Esophagus muscularis mucosa (tissue), 4 donors: ENCODE results near the gene LRRC73. TPM values are rescaled to one million over a fixed set of nuclear protein-coding genes. Genes with fewer than 3 reads are reported as not detected.

Experiments used
- DNase-seq: peaks from one replicate; pipeline ENCODE4 v3.0.0-alpha.2; 2017; ENCODE audit errors: extremely low spot score
- H3K27ac ChIP-seq, 4 donors: fragments of 200-600 bp; sonication (generic); replicated peaks in 1 of 4; 1 replicate in 3 of 4; 2 replicates in 1 of 4; pipeline ENCODE4 v1.5.1; 2016 to 2019; ENCODE audit warnings: mild to moderate bottlenecking in 1 of 4
- H3K27me3 ChIP-seq, 4 donors: fragments of 200-600 bp; sonication (generic); one replicate each; pipeline versions ENCODE4 v1.5.1 to v1.6.0; 2016 to 2019
- H3K36me3 ChIP-seq, 4 donors: fragments of 200-600 bp; sonication (generic); one replicate each; pipeline ENCODE4 v1.5.1; 2016 to 2019
- H3K4me1 ChIP-seq, 4 donors: fragments of 200-600 bp; sonication (generic); one replicate each; pipeline ENCODE4 v1.5.1; 2016 to 2019
- H3K4me3 ChIP-seq, 4 donors: fragments of 200-600 bp; sonication (generic); 1 replicate in 2 of 4; 2 replicates in 2 of 4; pipeline ENCODE4 v1.5.1; 2016 to 2019; ENCODE audit warnings: mild to moderate bottlenecking in 4 of 4, moderate library complexity in 1 of 4
- H3K9me3 ChIP-seq, 4 donors: fragments of 200-600 bp; sonication (generic); 1 replicate in 3 of 4; 2 replicates in 1 of 4; pipeline ENCODE4 v1.5.1; 2016 to 2019
- CTCF ChIP-seq, 3 experiments: fragments of 200-600 bp in 2 of 3; fragments of 450-650 bp in 1 of 3; sonication (generic) in 2 of 3; IDR thresholded peaks; one replicate each; pipeline ENCODE4 v1.5.1; 2017 to 2019; ENCODE audit warnings: antibody characterized with exemption in 3 of 3, mild to moderate bottlenecking in 2 of 3, moderate library complexity in 1 of 3
- EP300 ChIP-seq: sonication (generic); formaldehyde crosslinking; IDR thresholded peaks from one replicate; pipeline ENCODE4 v1.6.1; 2017; ENCODE audit warnings: antibody characterized with exemption
- POLR2A ChIP-seq: fragments of 450-650 bp; IDR thresholded peaks from one replicate; pipeline ENCODE4 v1.6.1; 2017; ENCODE audit warnings: antibody characterized with exemption, moderate library complexity, mild to moderate bottlenecking, low read depth
- POLR2AphosphoS5 ChIP-seq, 2 donors: sonication (generic); formaldehyde crosslinking; IDR thresholded peaks; one replicate each; pipeline ENCODE4 v1.6.1; 2017; ENCODE audit warnings: antibody characterized with exemption in 2 of 2
- WGBS: methylation state at CpG from one replicate; pipeline ENCODE4 v1.1.5; 2018; 5-methylcytosine and 5-hydroxymethylcytosine counted together
- intact Hi-C: fragments of 100-400 bp; cut with DNase I; formaldehyde crosslinking; loops from one replicate; pipeline ENCODE4 v1.15.1; 2023
- total RNA-seq, 4 donors: library from RNA; depleted of rRNA; stranded (reverse); fragments of >200 nt; gene quantifications; one replicate each; pipeline versions ENCODE4 v1.1.0 to v1.2.1, GENCODE V29; 2016

The LRRC73 gene
- total RNA-seq, 4 donors from 2014 or later, result 0.50 to 1.4 (median 0.75) TPM; not detected in 1

GRCh38 chr6:43511824-43512415 lies 1.8 kb upstream of the LRRC73 start:
- intact Hi-C loops, result loop anchor here (10.0 kb wide), 1 partner anchor 337 kb away; the partner anchor contains the start of gene SRF
- Histone ChIP-seq H3K27me3 (peaks cover 0 to 6% (median 0%) of the 10 kb centered on the region in 4 donors), H3K4me1 (peaks cover 45 to 64% (median 59%) of the 10 kb centered on the region in 4 donors), H3K4me3 (no peak overlapping the region), H3K27ac (no peak overlapping the region), H3K9me3 (no peaks in the 10 kb centered on the region), H3K36me3 (peaks cover 36 to 51% (median 43%) of the 10 kb centered on the region in 4 donors)
- WGBS, result 82% methylated on average over 9 of the region's 11 CpGs
- no peak for TF ChIP-seq POLR2A
- no peak for TF ChIP-seq POLR2AphosphoS5 (IDR thresholded peaks at IDR 0.05)
- no peak for TF ChIP-seq EP300
- TF ChIP-seq CTCF (IDR thresholded peaks at IDR 0.05), result no peak
- no peak for DNase-seq

- H3K9me3 ChIP-seq, result no peaks in the 10 kb centered on the region
- peak overlapping the region; percentile 65 to 83 (median 73) for H3K4me3 ChIP-seq
- 95% methylated on average over 9 of the region's 10 CpGs for WGBS
- intact Hi-C loops, result loop anchor here (10.0 kb wide), 1 partner anchor 336 kb away; the partner anchor contains the start of gene SRF
- H3K27ac ChIP-seq, result peak overlapping the region; percentile 54 to 70 (median 60)
- no peak for DNase-seq
- peaks cover 38 to 51% (median 45%) of the 10 kb centered on the region in 4 donors for H3K36me3 ChIP-seq
- H3K4me1 ChIP-seq, result peaks cover 48 to 64% (median 58%) of the 10 kb centered on the region in 4 donors
- peaks cover 0 to 6% (median 0%) of the 10 kb centered on the region in 4 donors for H3K27me3 ChIP-seq
- TF ChIP-seq POLR2A (no peak), EP300 (no peak), POLR2AphosphoS5 (IDR thresholded peaks at IDR 0.05) (no peak), CTCF (IDR thresholded peaks at IDR 0.05) (no peak)
Measured at GRCh38 chr6:43510827-43511163, 649 bp upstream of the LRRC73 start.

- H3K9me3 ChIP-seq, result no peaks in the 10 kb centered on the region
- no peak for TF ChIP-seq CTCF (IDR thresholded peaks at IDR 0.05)
- no peak for TF ChIP-seq POLR2AphosphoS5 (IDR thresholded peaks at IDR 0.05)
- no peak for TF ChIP-seq POLR2A
- TF ChIP-seq EP300, result no peak
- DNase-seq, result no peak
- peaks cover 45 to 51% (median 47%) of the 10 kb centered on the region in 4 donors for H3K36me3 ChIP-seq
- WGBS, result 28% methylated on average over 21 of the region's 69 CpGs
- intact Hi-C loops, result loop anchor here (5.0 kb wide), 1 partner anchor 247 kb away; no protein-coding TSS in a partner anchor
- H3K27me3 ChIP-seq, result peaks cover 0 to 6% (median 0%) of the 10 kb centered on the region in 4 donors
- peak overlapping the region; percentile 65 to 83 (median 73) for H3K4me3 ChIP-seq
- peaks cover 34 to 50% (median 44%) of the 10 kb centered on the region in 4 donors for H3K4me1 ChIP-seq
- H3K27ac ChIP-seq, result peak overlapping the region; percentile 54 to 70 (median 60)
Measured at GRCh38 chr6:43509142-43509983, 783 bp downstream of the LRRC73 start.

DNA sequence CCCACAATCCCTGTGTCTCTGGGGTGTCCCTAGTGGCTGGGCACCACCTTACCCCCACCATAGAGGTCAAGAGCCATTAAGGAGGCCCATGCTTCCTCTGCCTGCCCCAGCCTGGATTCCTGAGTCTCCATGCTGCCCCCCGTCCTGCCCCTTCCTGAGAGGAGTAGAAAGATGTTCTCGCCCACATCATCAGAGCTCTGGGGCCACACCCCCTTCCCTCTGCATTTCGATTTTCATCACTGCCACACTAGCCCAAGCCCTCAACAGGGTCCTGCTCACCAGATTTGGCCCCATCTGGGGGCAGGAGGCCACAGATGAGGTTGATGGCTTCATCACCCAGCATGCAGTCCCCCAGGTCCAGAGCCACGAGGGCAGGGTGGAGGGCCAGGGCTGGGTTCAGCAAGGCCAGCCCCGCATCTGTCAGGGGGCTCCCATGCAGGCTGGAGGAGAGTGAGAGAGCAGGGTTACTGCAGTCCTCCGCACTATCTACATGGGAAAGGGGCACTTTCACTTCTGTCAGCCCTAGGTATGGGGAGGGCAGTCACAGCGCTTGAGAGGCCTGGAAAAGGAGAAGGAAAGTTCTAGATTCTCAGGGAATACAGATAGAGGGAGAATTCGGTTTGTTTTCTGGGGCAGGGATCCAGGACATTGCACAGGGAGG lies 1.5 kb downstream of the LRRC73 start:
- H3K27ac ChIP-seq, result no peak overlapping the region
- intact Hi-C loops, result loop anchor here (5.0 kb wide), 1 partner anchor 246 kb away; no protein-coding TSS in a partner anchor
- peaks cover 0 to 6% (median 0%) of the 10 kb centered on the region in 4 donors for H3K27me3 ChIP-seq
- no peak overlapping the region for H3K4me3 ChIP-seq
- WGBS, result 70% methylated on average over 7 of the region's 8 CpGs
- H3K36me3 ChIP-seq, result peaks cover 39 to 51% (median 47%) of the 10 kb centered on the region in 4 donors
- no peak for TF ChIP-seq CTCF (IDR thresholded peaks at IDR 0.05)
- TF ChIP-seq POLR2AphosphoS5 (IDR thresholded peaks at IDR 0.05), result no peak
- no peak for TF ChIP-seq EP300
- TF ChIP-seq POLR2A, result no peak
- H3K9me3 ChIP-seq, result no peaks in the 10 kb centered on the region
- DNase-seq, result no peak
- H3K4me1 ChIP-seq, result peaks cover 30 to 43% (median 39%) of the 10 kb centered on the region in 4 donors
